ENCODE measurements around the gene STH. TPM values are rescaled to one million over a fixed set of nuclear protein-coding genes. Genes with fewer than 3 reads are reported as not detected.

The STH gene
- total RNA-seq, 1 donor from 2014 or later: not detected

GRCh38 chr17:45983614-45984310 is 15.3 kb upstream of the STH start:
- no peak for DNase-seq (ENCODE audit: low spot score)

- DNase-seq (ENCODE audit: low spot score): no peak
These were observed 14.7 kb upstream of the STH start for GRCh38 chr17:45984368-45984767.

GRCh38 chr17:45985447-45985846 is 13.6 kb upstream of the STH start:
- no peak for DNase-seq (ENCODE audit: low spot score)

- DNase-seq (ENCODE audit: low spot score): no peak
These were observed 13.0 kb upstream of the STH start for GRCh38 chr17:45986056-45986455.

- DNase-seq (ENCODE audit: low spot score): no peak
These were observed 11.3 kb upstream of the STH start for GRCh38 chr17:45987706-45988105.

GRCh38 chr17:45989759-45990158 is 9.3 kb upstream of the STH start:
- no peak for DNase-seq (ENCODE audit: low spot score)

- DNase-seq (ENCODE audit: low spot score): no peak
These were observed 8.2 kb upstream of the STH start for GRCh38 chr17:45990886-45991285.

- no peak for DNase-seq (ENCODE audit: low spot score)
These were observed 7.7 kb upstream of the STH start for GRCh38 chr17:45991341-45991740.

GRCh38 chr17:45992175-45992574 is 6.9 kb upstream of the STH start:
- DNase-seq (ENCODE audit: low spot score): no peak

- no peak for DNase-seq (ENCODE audit: low spot score)
These were observed 6.1 kb upstream of the STH start for GRCh38 chr17:45992904-45993303.

- DNase-seq (ENCODE audit: low spot score): no peak
These were observed 5.0 kb upstream of the STH start for GRCh38 chr17:45993962-45994627.

- no peak for DNase-seq (ENCODE audit: low spot score)
These were observed 4.1 kb upstream of the STH start for GRCh38 chr17:45994987-45995386.

GRCh38 chr17:45995627-45996270 is 3.3 kb upstream of the STH start:
- no peak for DNase-seq (ENCODE audit: low spot score)

- DNase-seq (ENCODE audit: low spot score): no peak
These were observed 2.6 kb upstream of the STH start for GRCh38 chr17:45996282-45996937.

GRCh38 chr17:45997166-45997565 is 1.9 kb upstream of the STH start:
- DNase-seq (ENCODE audit: low spot score): no peak

GRCh38 chr17:45997624-45998023 is 1.4 kb upstream of the STH start:
- DNase-seq (ENCODE audit: low spot score): no peak

GRCh38 chr17:45999900-46000290 is 845 bp downstream of the STH start:
- DNase-seq (ENCODE audit: low spot score): no peak

GRCh38 chr17:46000292-46000691 is 1.2 kb downstream of the STH start:
- no peak for DNase-seq (ENCODE audit: low spot score)

- no peak for DNase-seq (ENCODE audit: low spot score)
These were observed 1.7 kb downstream of the STH start for GRCh38 chr17:46000757-46001156.

GRCh38 chr17:46001390-46002310 is 2.6 kb downstream of the STH start:
- DNase-seq (ENCODE audit: low spot score): no peak
